Lower lobe of right lung (tissue), 2 donors: ENCODE measurements around the gene MYL3. TPM values are rescaled to one million over a fixed set of nuclear protein-coding genes. Genes with fewer than 3 reads are reported as not detected.

Experiments
- ATAC-seq, 2 donors: fragments of 200-7000 bp; cut with Tn5 transposase; one replicate each; pipeline ENCODE4 v1.9.1; 2020 to 2022; ENCODE audit warnings: mild to moderate bottlenecking in 2 of 2, moderate library complexity in 2 of 2
- DNase-seq: peaks from one replicate; pipeline ENCODE4 v3.0.0-alpha.2; 2020
- H3K27ac ChIP-seq: fragments of 200-600 bp; one replicate; pipeline ENCODE4 v1.8.0; 2022
- H3K27me3 ChIP-seq: fragments of 200-600 bp; one replicate; pipeline ENCODE4 v1.8.0; 2022; ENCODE audit warnings: low read depth
- H3K36me3 ChIP-seq: fragments of 200-600 bp; one replicate; pipeline ENCODE4 v1.8.0; 2022; ENCODE audit warnings: mild to moderate bottlenecking
- H3K4me1 ChIP-seq: fragments of 200-600 bp; one replicate; pipeline ENCODE4 v1.8.0; 2022
- H3K4me3 ChIP-seq: fragments of 200-600 bp; one replicate; pipeline ENCODE4 v1.8.0; 2022; ENCODE audit warnings: mild to moderate bottlenecking
- H3K9me3 ChIP-seq: fragments of 200-600 bp; one replicate; pipeline ENCODE4 v1.8.0; 2022
- intact Hi-C: fragments of 100-400 bp; cut with DNase I; formaldehyde crosslinking; loops from one replicate; pipeline ENCODE4 v1.11.0; 2022
- total RNA-seq: library from RNA; stranded (reverse); fragmentation: NEBNext Ultra II Directional; extraction: Animal tissue kit (Norgen Biotek cat#: 25700); gene quantifications from one replicate; pipeline ENCODE4 v1.2.1, GENCODE V29; 2021
- TF ChIP-seq, protein P1 (sequence below): fragments of 200-600 bp; IDR thresholded peaks from one replicate; pipeline ENCODE4 v1.8.0; 2022; ENCODE audit warnings: antibody characterized with exemption, mild to moderate bottlenecking
- donor health status: DM: no; HTN: yes; CAD: no; lungs with severe emphysema.

The MYL3 gene
- total RNA-seq, 1 donor from 2014 or later, result 2.0 TPM

DNA sequence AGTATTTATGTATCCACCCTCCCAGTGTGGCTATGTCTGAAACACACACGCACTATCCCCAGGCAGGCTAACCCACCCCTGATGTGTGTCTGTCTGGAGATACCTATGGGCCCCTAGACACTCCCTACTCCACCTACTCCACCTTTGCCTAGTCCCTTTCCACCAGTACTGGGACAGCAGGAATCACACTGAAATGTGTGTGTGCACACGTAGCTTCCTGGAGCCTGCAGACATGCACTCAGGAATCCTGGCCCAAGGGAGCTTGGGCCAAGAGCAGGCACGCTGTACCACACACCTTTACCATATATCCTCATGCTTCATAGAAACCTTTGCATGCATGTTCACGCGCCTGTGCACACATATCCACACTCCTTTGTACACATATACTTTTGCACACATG, 7.4 kb upstream of the MYL3 start:
- Histone ChIP-seq H3K27me3 (no peaks in the 10 kb centered on the region), H3K27ac (no peak overlapping the region), H3K9me3 (no peaks in the 10 kb centered on the region), H3K4me3 (no peak overlapping the region), H3K36me3 (no peaks in the 10 kb centered on the region), H3K4me1 (peaks cover 25% of the 10 kb centered on the region)
- intact Hi-C loops, result no loop called here
- TF ChIP-seq, protein P1, sequence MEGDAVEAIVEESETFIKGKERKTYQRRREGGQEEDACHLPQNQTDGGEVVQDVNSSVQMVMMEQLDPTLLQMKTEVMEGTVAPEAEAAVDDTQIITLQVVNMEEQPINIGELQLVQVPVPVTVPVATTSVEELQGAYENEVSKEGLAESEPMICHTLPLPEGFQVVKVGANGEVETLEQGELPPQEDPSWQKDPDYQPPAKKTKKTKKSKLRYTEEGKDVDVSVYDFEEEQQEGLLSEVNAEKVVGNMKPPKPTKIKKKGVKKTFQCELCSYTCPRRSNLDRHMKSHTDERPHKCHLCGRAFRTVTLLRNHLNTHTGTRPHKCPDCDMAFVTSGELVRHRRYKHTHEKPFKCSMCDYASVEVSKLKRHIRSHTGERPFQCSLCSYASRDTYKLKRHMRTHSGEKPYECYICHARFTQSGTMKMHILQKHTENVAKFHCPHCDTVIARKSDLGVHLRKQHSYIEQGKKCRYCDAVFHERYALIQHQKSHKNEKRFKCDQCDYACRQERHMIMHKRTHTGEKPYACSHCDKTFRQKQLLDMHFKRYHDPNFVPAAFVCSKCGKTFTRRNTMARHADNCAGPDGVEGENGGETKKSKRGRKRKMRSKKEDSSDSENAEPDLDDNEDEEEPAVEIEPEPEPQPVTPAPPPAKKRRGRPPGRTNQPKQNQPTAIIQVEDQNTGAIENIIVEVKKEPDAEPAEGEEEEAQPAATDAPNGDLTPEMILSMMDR, result no peak
- no peak for ATAC-seq
- DNase-seq, result no peak

DNA sequence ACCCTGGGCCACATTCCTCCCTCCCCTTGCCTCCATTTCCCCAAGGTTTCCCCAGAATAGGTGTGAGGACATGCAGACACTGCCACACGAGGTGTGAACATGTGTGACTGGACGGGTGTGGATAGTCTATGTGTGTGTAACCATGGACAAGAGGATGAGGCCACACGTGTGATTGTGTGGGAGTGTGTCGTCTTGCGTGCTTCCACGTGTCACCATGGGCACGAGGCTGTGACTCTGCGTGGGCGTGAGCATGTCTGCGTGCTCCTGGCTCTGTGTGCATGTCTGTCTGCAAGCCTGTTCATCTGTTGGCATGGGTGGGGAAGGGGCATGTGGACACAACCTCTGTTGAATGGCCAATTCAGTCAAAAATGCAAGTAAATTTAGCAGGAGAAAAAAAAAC, 6.2 kb upstream of the MYL3 start:
- Histone ChIP-seq H3K27me3 (no peaks in the 10 kb centered on the region), H3K27ac (no peak overlapping the region), H3K36me3 (no peaks in the 10 kb centered on the region), H3K4me1 (peaks cover 35% of the 10 kb centered on the region), H3K9me3 (no peaks in the 10 kb centered on the region), H3K4me3 (no peak overlapping the region)
- DNase-seq (no peak), ATAC-seq (no peak)
- TF ChIP-seq, protein P1, result no peak
- intact Hi-C loops, result no loop called here

DNA sequence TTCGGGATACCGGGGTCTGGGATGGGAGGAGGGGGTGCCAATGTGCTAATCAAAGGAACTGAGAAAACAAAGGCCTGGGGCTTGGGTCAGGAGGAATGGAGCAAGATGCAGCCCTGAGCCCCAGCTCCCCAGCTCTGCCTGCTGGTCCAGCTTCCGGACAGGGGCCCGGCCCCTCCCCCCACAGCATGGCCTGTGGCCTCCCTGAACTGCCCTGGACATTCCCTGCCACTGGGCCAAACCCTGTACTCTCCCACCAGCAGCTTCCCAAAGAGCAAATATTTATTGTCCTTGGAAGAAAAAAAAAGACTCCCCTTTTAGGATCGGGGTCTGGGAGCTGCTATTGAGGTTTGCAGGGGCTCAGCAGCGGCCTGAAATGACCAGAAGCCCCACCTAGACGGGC, 5.7 kb upstream of the MYL3 start:
- no peak overlapping the region for H3K27ac ChIP-seq
- H3K4me3 ChIP-seq, result no peak overlapping the region
- no peak for DNase-seq
- no peaks in the 10 kb centered on the region for H3K9me3 ChIP-seq
- no peaks in the 10 kb centered on the region for H3K36me3 ChIP-seq
- H3K27me3 ChIP-seq, result no peaks in the 10 kb centered on the region
- peaks cover 39% of the 10 kb centered on the region for H3K4me1 ChIP-seq
- ATAC-seq, result no peak
- TF ChIP-seq, protein P1, result no peak
- intact Hi-C loops, result no loop called here

DNA sequence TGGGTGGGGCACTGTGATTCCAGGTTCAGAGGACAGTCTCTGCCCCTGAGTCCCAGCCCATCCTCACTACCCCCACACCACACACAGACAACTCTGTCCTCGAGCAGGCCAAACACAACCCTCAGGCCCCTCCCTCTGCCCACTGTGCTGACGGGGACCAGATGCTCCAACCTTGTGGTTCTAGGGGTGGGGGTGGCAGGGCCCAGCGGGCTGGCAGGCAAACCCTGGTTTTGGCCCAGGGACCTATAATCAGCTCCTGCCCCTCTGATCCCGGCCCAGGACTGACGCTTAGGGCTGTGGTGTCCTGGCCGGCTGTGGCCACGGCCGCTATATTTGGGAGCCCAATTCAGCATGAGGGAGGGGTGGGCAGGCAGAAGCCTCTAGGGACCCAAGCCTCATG, 5.0 kb upstream of the MYL3 start:
- ATAC-seq (no peak), DNase-seq (no peak)
- peak overlapping the region; percentile 39 for H3K27ac ChIP-seq
- H3K36me3 ChIP-seq, result no peaks in the 10 kb centered on the region
- H3K4me1 ChIP-seq, result peaks cover 39% of the 10 kb centered on the region
- H3K9me3 ChIP-seq, result no peaks in the 10 kb centered on the region
- TF ChIP-seq, protein P1, result no peak
- intact Hi-C loops, result no loop called here
- no peak overlapping the region for H3K4me3 ChIP-seq
- H3K27me3 ChIP-seq, result no peaks in the 10 kb centered on the region

DNA sequence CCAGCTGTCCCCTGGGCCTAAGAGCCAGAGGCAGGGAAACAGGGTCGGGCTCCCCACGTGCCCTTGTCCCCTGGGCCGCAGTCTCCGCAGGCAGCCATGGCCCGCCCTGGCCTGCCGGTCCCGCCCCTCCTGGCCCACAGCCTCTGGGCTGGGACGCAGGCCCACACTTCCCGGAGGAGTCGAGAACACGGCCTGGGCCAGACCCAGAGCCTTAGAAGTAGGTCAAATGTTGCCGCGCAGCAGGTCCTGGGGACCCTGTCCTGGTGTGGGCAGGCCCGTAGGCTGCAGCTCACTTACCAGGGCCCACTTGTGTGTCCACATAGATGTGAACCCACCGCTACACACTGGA, 4.3 kb upstream of the MYL3 start:
- ATAC-seq, result peak; percentile 85 to 92
- H3K4me1 ChIP-seq, result peaks cover 39% of the 10 kb centered on the region

More for the DNA sequence above, 4.3 kb upstream of the MYL3 start:
- DNase-seq, result peak; percentile 79
- TF ChIP-seq, protein P1, result no peak
- intact Hi-C loops, result no loop called here
- H3K27me3 ChIP-seq, result no peaks in the 10 kb centered on the region
- peak overlapping the region; percentile 39 for H3K27ac ChIP-seq
- H3K9me3 ChIP-seq, result no peaks in the 10 kb centered on the region
- H3K36me3 ChIP-seq, result no peaks in the 10 kb centered on the region
- no peak overlapping the region for H3K4me3 ChIP-seq
